OCI-LY1 (cell line): ENCODE results near the gene LDAH.

Experiments used
- H2AFZ ChIP-seq: fragments of 200-600 bp; sonication (generic), shearing (Covaris generic); 2 replicates; pipeline ENCODE4 v1.6.0; 2014; ENCODE audit warnings: antibody characterized with exemption, mild to moderate bottlenecking, low read length
- H3F3A ChIP-seq: fragments of 200-600 bp; sonication (generic), shearing (Covaris generic); 2 replicates; pipeline ENCODE4 v1.6.0; 2014; ENCODE audit warnings: mild to moderate bottlenecking, antibody characterized with exemption, low read length, moderate library complexity; ENCODE audit not compliant: insufficient read depth
- H3K27ac ChIP-seq: fragments of 200-600 bp; sonication (generic); 2 replicates; pipeline ENCODE4 v1.5.1; 2014; ENCODE audit warnings: low read length, mixed run types, mild to moderate bottlenecking, low read depth; ENCODE audit not compliant: poor library complexity, severe bottlenecking
- H3K27me3 ChIP-seq: fragments of 200-600 bp; sonication (generic); 2 replicates; pipeline ENCODE4 v1.6.0; 2014; ENCODE audit warnings: antibody characterized with exemption, mild to moderate bottlenecking, low read length, moderate library complexity; ENCODE audit not compliant: insufficient read depth
- H3K36me3 ChIP-seq: fragments of 200-600 bp; sonication (generic); 2 replicates; pipeline ENCODE4 v1.6.1; 2014; ENCODE audit warnings: mild to moderate bottlenecking, antibody characterized with exemption, low read length, moderate library complexity, mixed read lengths; ENCODE audit not compliant: insufficient read depth
- H3K4me1 ChIP-seq: fragments of 200-600 bp; sonication (generic); 2 replicates; pipeline ENCODE4 v1.5.1; 2014; ENCODE audit warnings: mild to moderate bottlenecking, low read length, moderate library complexity; ENCODE audit not compliant: insufficient read depth, severe bottlenecking
- H3K4me2 ChIP-seq: fragments of 200-600 bp; sonication (generic), shearing (Covaris generic); 2 replicates; pipeline ENCODE4 v1.6.1; 2014; ENCODE audit warnings: low read length
- H3K4me3 ChIP-seq: fragments of 200-600 bp; sonication (generic); 2 replicates; pipeline ENCODE4 v1.5.1; 2014; ENCODE audit warnings: low read length, low read depth, mild to moderate bottlenecking, mixed read lengths; ENCODE audit not compliant: poor library complexity, severe bottlenecking
- H3K79me2 ChIP-seq: fragments of 200-600 bp; shearing (Covaris generic); 2 replicates; pipeline ENCODE4 v1.6.1; 2016; ENCODE audit warnings: mixed run types, low read length, mixed read lengths; ENCODE audit not compliant: insufficient read depth
- H3K9ac ChIP-seq: fragments of 200-600 bp; sonication (generic), shearing (Covaris generic); 2 replicates; pipeline ENCODE4 v1.6.1; 2014; ENCODE audit warnings: mild to moderate bottlenecking, low read length, mixed read lengths
- H3K9me2 ChIP-seq: fragments of 200-600 bp; sonication (generic), shearing (Covaris generic); 2 replicates; pipeline ENCODE4 v1.6.1; 2014; ENCODE audit warnings: low read depth, mild to moderate bottlenecking, low read length, mixed read lengths
- H3K9me3 ChIP-seq: fragments of 200-600 bp; shearing (Covaris generic); 2 replicates; pipeline ENCODE4 v1.6.1; 2014; ENCODE audit warnings: low read length, mixed read lengths
- H4K20me1 ChIP-seq: fragments of 200-600 bp; sonication (generic), shearing (Covaris generic); 2 replicates; pipeline ENCODE4 v1.6.0; 2016; ENCODE audit warnings: mild to moderate bottlenecking, low read length; ENCODE audit not compliant: insufficient read depth
- CTCF ChIP-seq: fragments of 200-600 bp; sonication (generic), shearing (Covaris generic); IDR thresholded peaks from 2 replicates; pipeline ENCODE4 v1.5.1; 2017; ENCODE audit warnings: mild to moderate bottlenecking, antibody characterized with exemption, low read length, moderate library complexity, mixed read lengths
- EZH2 ChIP-seq: fragments of 200-600 bp; sonication (generic), shearing (Covaris generic); IDR thresholded peaks from 2 replicates; pipeline ENCODE4 v1.8.0; 2017; ENCODE audit warnings: borderline replicate concordance, mixed run types, mild to moderate bottlenecking, antibody characterized with exemption, low read length, moderate library complexity, mixed read lengths

LDAH gene

GRCh38 chr2:20674974-20675679 is 147.8 kb downstream of the LDAH start:
- Histone ChIP-seq H3K9ac (no peak overlapping the region), H3K79me2 (no peaks in the 10 kb centered on the region), H3K36me3 (no peaks in the 10 kb centered on the region), H3K9me2 (no peaks in the 10 kb centered on the region), H3K4me2 (no peak overlapping the region), H3K4me1 (peaks cover 40% of the 10 kb centered on the region), H3K9me3 (no peaks in the 10 kb centered on the region), H3K27me3 (no peaks in the 10 kb centered on the region), H2AFZ (no peak overlapping the region), H4K20me1 (no peaks in the 10 kb centered on the region), H3F3A (no peaks in the 10 kb centered on the region), H3K4me3 (no peak overlapping the region), H3K27ac (no peak overlapping the region)
- TF ChIP-seq CTCF (no peak), EZH2 (no peak)

- H4K20me1 ChIP-seq, result no peaks in the 10 kb centered on the region
- H3F3A ChIP-seq, result no peaks in the 10 kb centered on the region
- H3K9me3 ChIP-seq, result no peaks in the 10 kb centered on the region
- no peaks in the 10 kb centered on the region for H3K27me3 ChIP-seq
- no peak overlapping the region for H3K4me3 ChIP-seq
- TF ChIP-seq CTCF (no peak), EZH2 (no peak)
- no peak overlapping the region for H2AFZ ChIP-seq
- no peaks in the 10 kb centered on the region for H3K79me2 ChIP-seq
- H3K36me3 ChIP-seq, result no peaks in the 10 kb centered on the region
- no peaks in the 10 kb centered on the region for H3K9me2 ChIP-seq
- no peak overlapping the region for H3K4me2 ChIP-seq
- no peak overlapping the region for H3K9ac ChIP-seq
- peaks cover 40% of the 10 kb centered on the region for H3K4me1 ChIP-seq
- no peak overlapping the region for H3K27ac ChIP-seq
These were observed 148.5 kb downstream of the LDAH start for GRCh38 chr2:20674309-20674965.

- Histone ChIP-seq H3K36me3 (no peaks in the 10 kb centered on the region), H4K20me1 (no peaks in the 10 kb centered on the region), H3K4me2 (no peak overlapping the region), H3K79me2 (no peaks in the 10 kb centered on the region), H3K4me3 (no peak overlapping the region), H3K9ac (no peak overlapping the region), H3K27ac (no peak overlapping the region), H3K9me2 (no peaks in the 10 kb centered on the region), H2AFZ (no peak overlapping the region), H3K9me3 (no peaks in the 10 kb centered on the region), H3F3A (no peaks in the 10 kb centered on the region), H3K4me1 (peaks cover 37% of the 10 kb centered on the region), H3K27me3 (peaks cover under 1% of the 10 kb centered on the region)
- TF ChIP-seq CTCF (no peak), EZH2 (no peak)
These were observed 149.1 kb downstream of the LDAH start for GRCh38 chr2:20673686-20674308.
